NCI-H748 (cell line): ENCODE results near the gene LEMD1.

Experiments used
- DNase-seq: peaks from one replicate; lab custom pipeline; 2025; ENCODE audit not compliant: unreplicated experiment; lab: John Stamatoyannopoulos, UW

LEMD1 gene

DNA sequence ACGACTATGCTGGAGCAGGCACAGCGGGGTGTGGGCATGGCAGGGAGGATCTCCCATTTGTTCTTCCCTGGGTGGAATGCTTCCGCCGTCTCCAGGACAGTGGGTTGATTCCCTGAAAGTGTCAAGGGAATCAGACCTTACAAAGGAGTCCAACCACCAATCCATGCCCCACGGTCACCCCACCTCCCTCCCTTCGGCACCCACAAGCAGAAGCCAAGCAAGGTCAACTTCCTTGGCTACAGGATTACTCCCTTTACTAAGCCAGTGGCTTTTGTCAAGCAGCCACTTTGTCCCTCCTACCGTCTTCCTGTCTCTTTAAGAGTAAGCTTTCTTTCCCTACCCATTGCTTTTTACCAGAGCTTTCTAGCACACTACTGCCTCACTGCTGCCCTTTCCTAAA lies 84.4 kb downstream of the LEMD1 start:
- no peak for DNase-seq

GRCh38 chr1:205335692-205336091 lies 86.2 kb downstream of the LEMD1 start:
- peak; percentile 59 for DNase-seq

GRCh38 chr1:205332015-205332791 lies 89.7 kb downstream of the LEMD1 start:
- DNase-seq, result no peak
